OCI-LY3 (cell line): ENCODE results near the gene GNAS-AS1.
A peak's percentile ranks its signal among the peaks of the same experiment; 100 is the strongest.

Experiments used
- H2AFZ ChIP-seq: fragments of 200-600, 300-600 bp; shearing (Covaris generic); 2 replicates; pipeline ENCODE4 v1.6.0; 2014; ENCODE audit warnings: antibody characterized with exemption, low read depth, low read length
- H3K27ac ChIP-seq: fragments of 200-600, 300-600 bp; sonication (generic); 2 replicates; pipeline ENCODE4 v1.5.1; 2014; ENCODE audit warnings: mild to moderate bottlenecking, low read length, moderate library complexity, mixed read lengths
- H3K27me3 ChIP-seq: fragments of 200-600, 300-600 bp; sonication (generic); 2 replicates; pipeline ENCODE4 v1.6.1; 2014; ENCODE audit warnings: low read depth, low read length, mixed read lengths
- H3K36me3 ChIP-seq: fragments of 200-600, 300-600 bp; sonication (generic); replicated peaks from 2 replicates; pipeline ENCODE3; 2014; ENCODE audit warnings: low read depth, low read length, mixed read lengths
- H3K4me1 ChIP-seq: fragments of 300-600, 200-600 bp; sonication (generic); 2 replicates; pipeline ENCODE4 v1.6.1; 2014; ENCODE audit warnings: low read length, mixed read lengths
- H3K4me2 ChIP-seq: fragments of 200-600, 300-600 bp; sonication (generic); 2 replicates; pipeline ENCODE4 v1.6.1; 2014; ENCODE audit warnings: low read length, mixed read lengths
- H3K4me3 ChIP-seq: fragments of 300-600, 200-600 bp; sonication (generic); 2 replicates; pipeline ENCODE4 v1.5.1; 2014; ENCODE audit warnings: antibody characterized with exemption, mild to moderate bottlenecking, low read length, moderate library complexity
- H3K79me2 ChIP-seq: fragments of 300-600, 200-600 bp; shearing (Covaris generic); 2 replicates; pipeline ENCODE4 v1.6.1; 2014; ENCODE audit warnings: mild to moderate bottlenecking, low read length, mixed read lengths
- H3K9ac ChIP-seq: fragments of 300-600, 200-600 bp; shearing (Covaris generic); 2 replicates; pipeline ENCODE4 v1.6.0; 2014; ENCODE audit warnings: mild to moderate bottlenecking, low read length, moderate library complexity
- H3K9me3 ChIP-seq: fragments of 200-600, 300-600 bp; shearing (Covaris generic); 2 replicates; pipeline ENCODE4 v1.6.1; 2014; ENCODE audit warnings: low read length, mixed read lengths; ENCODE audit not compliant: insufficient read depth
- H4K20me1 ChIP-seq: fragments of 200-600, 300-600 bp; sonication (generic); 2 replicates; pipeline ENCODE4 v1.6.1; 2016; ENCODE audit warnings: low read length, mixed read lengths; ENCODE audit not compliant: insufficient read depth
- EZH2phosphoT487 ChIP-seq: fragments of 200-600 bp; shearing (Covaris generic); IDR thresholded peaks from 2 replicates; pipeline ENCODE4 v1.6.1; 2018; ENCODE audit warnings: antibody characterized with exemption, mixed run types, low read depth
- TF ChIP-seq, protein P1 (sequence below): fragments of 200-600, 300-600 bp; sonication (generic); IDR thresholded peaks from 2 replicates; pipeline ENCODE4 v1.5.1; 2014; ENCODE audit warnings: antibody characterized with exemption, low read length, low read depth

Gene GNAS-AS1

DNA sequence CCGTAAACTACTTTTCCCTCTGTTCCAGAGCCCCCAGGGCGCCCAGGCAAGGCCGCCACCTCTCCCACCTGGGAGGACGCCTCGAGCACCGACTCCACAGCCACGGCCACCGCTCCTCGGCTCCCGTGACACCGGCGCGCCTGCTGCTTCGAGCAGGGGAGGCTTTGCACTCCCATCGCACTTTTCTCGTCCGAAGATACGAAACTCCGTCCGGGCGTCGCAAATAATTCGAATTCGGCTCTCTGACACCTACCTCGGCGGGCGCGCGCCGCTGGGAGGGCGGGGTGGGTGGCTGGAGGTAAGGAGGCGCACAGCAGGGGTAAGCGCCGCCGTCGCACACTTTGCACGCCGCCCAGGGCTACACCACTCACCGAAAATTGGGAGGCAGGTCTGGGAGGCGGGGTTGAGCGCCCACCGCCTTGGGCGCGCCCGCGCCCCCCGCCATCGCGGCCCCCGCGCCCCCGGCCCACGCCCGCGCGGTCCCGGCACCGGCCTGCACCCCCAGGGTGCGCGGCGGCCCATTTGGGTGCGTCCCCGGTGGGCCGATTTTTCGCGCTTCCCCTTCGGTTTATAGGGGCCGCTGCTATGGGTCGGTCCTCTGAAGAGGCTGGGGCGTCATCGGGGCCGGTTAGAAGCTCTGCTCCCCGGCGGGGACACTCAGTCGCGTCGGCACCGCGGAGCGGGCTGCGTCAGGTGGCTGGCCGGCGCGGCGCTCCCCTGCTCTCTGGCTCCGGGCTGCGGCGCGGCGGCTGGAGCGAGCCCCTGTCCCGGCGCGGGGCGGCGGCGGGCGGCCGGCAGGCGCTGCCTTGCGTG lies 38.0 kb upstream of the GNAS-AS1 start:
- H3K79me2 ChIP-seq = peaks cover 48% of the 10 kb centered on the region
- peaks cover 11% of the 10 kb centered on the region for H3K4me1 ChIP-seq
- H3K9ac ChIP-seq = peak overlapping the region; percentile 80
- peak overlapping the region; percentile 82 for H3K4me3 ChIP-seq
- peak overlapping the region; percentile 68 for H3K4me2 ChIP-seq
- TF ChIP-seq, protein P1, sequence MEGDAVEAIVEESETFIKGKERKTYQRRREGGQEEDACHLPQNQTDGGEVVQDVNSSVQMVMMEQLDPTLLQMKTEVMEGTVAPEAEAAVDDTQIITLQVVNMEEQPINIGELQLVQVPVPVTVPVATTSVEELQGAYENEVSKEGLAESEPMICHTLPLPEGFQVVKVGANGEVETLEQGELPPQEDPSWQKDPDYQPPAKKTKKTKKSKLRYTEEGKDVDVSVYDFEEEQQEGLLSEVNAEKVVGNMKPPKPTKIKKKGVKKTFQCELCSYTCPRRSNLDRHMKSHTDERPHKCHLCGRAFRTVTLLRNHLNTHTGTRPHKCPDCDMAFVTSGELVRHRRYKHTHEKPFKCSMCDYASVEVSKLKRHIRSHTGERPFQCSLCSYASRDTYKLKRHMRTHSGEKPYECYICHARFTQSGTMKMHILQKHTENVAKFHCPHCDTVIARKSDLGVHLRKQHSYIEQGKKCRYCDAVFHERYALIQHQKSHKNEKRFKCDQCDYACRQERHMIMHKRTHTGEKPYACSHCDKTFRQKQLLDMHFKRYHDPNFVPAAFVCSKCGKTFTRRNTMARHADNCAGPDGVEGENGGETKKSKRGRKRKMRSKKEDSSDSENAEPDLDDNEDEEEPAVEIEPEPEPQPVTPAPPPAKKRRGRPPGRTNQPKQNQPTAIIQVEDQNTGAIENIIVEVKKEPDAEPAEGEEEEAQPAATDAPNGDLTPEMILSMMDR = no peak
- no peak for TF ChIP-seq EZH2phosphoT487
- 0 out of 2 replicates have a peak, but pooled peaks cover under 1% of the 10 kb centered on the region for H3K27me3 ChIP-seq
- H2AFZ ChIP-seq = no peak overlapping the region
- H3K9me3 ChIP-seq = no peaks in the 10 kb centered on the region
- H4K20me1 ChIP-seq = peaks cover 6% of the 10 kb centered on the region
- H3K27ac ChIP-seq = peak overlapping the region; percentile 78
- H3K36me3 ChIP-seq = no peaks in the 10 kb centered on the region

DNA sequence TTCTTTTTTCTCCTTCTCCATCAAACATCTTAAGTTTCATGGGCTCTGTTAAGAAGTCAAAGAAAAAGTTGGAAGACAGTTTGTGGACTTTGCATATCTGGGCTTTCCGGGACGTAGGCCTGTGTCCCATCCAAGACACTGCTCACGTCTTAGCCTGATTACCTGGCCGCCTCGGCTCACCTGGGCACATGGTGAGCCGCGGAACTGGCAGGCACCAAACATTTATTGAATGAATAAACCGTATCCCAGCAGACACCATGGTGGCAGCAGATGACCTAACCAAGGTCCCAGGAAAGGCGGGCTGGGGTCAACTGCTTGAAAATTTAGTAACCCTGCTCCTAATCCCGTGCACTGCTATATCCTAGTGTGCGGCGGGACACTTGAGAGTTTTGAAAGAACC lies 37.4 kb upstream of the GNAS-AS1 start:
- H3K79me2 ChIP-seq = peaks cover 42% of the 10 kb centered on the region
- H3K9me3 ChIP-seq = no peaks in the 10 kb centered on the region
- peaks cover 5% of the 10 kb centered on the region for H3K4me1 ChIP-seq
- H3K9ac ChIP-seq = peak overlapping the region; percentile 64
- no peak overlapping the region for H3K27ac ChIP-seq
- H2AFZ ChIP-seq = no peak overlapping the region
- 0 out of 2 replicates have a peak, but pooled peaks cover 6% of the 10 kb centered on the region for H3K27me3 ChIP-seq
- H4K20me1 ChIP-seq = no peaks in the 10 kb centered on the region
- peak overlapping the region; percentile 61 for H3K4me2 ChIP-seq
- TF ChIP-seq, protein P1 = no peak
- TF ChIP-seq EZH2phosphoT487 = no peak
- H3K36me3 ChIP-seq = no peaks in the 10 kb centered on the region
- peak overlapping the region; percentile 82 for H3K4me3 ChIP-seq

DNA sequence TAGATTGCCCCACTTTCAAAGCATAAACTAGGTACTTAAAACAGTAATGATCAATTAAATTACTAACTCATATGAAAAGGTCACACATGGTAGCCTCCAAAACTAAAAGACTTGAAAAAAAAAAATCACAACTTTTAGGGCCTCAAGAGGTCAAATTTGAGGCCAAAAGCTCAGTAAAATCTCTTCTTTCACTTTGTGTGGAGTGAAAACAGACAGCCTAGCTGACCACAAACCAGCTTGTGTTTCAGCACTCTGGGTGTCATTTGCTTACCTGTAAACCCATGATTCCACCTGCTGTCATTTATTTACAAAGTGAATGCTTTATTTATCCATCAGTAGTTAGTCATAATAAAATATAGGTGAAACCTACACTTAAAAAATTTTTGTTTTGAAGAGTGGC lies 35.8 kb upstream of the GNAS-AS1 start:
- 0 out of 2 replicates have a peak, but pooled peaks cover 6% of the 10 kb centered on the region for H3K27me3 ChIP-seq
- peaks cover 27% of the 10 kb centered on the region for H3K79me2 ChIP-seq
- H3K4me2 ChIP-seq = no peak overlapping the region
- no peak overlapping the region for H3K27ac ChIP-seq
- no peak overlapping the region for H3K9ac ChIP-seq
- no peak overlapping the region for H3K4me3 ChIP-seq
- no peak for TF ChIP-seq EZH2phosphoT487
- TF ChIP-seq, protein P1 = no peak
- no peaks in the 10 kb centered on the region for H3K36me3 ChIP-seq
- no peaks in the 10 kb centered on the region for H3K9me3 ChIP-seq
- H4K20me1 ChIP-seq = no peaks in the 10 kb centered on the region
- no peak overlapping the region for H2AFZ ChIP-seq
- H3K4me1 ChIP-seq = peaks cover 5% of the 10 kb centered on the region

DNA sequence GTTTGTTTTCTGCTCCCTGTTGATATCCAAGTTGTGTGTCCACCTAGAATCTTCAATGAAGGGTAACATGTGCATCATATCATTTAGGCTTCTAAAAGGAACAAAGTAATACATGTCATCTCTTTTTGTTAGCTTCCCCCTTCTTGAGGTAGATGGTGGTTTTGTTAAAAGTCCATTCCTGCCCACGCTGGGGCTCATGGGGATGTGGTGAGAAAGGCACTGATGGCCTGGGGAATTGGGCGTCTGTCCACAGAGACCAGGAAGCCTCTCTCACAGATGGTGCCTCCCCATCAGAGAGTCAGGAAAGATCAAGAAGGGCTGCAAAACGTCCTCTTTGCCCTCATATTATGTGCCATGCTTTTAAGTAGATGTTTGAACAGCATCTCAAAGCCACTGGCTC lies 34.3 kb upstream of the GNAS-AS1 start:
- TF ChIP-seq EZH2phosphoT487 = no peak
- TF ChIP-seq, protein P1 = no peak

More for the DNA sequence above, 34.3 kb upstream of the GNAS-AS1 start:
- H4K20me1 ChIP-seq = no peaks in the 10 kb centered on the region
- no peak overlapping the region for H3K4me3 ChIP-seq
- no peak overlapping the region for H3K27ac ChIP-seq
- H3K4me1 ChIP-seq = peaks cover 5% of the 10 kb centered on the region
- H3K79me2 ChIP-seq = peaks cover 19% of the 10 kb centered on the region
- no peak overlapping the region for H3K4me2 ChIP-seq
- no peaks in the 10 kb centered on the region for H3K36me3 ChIP-seq
- H3K9ac ChIP-seq = no peak overlapping the region
- H2AFZ ChIP-seq = no peak overlapping the region
- no peaks in the 10 kb centered on the region for H3K9me3 ChIP-seq
- 0 out of 2 replicates have a peak, but pooled peaks cover 7% of the 10 kb centered on the region for H3K27me3 ChIP-seq
